Suppressor macrophage treated with lipopolysaccharide for 4 hours (primary cell): ENCODE results near the gene RASSF4.

Experiments used
- DNase-seq: peaks from one replicate; pipeline ENCODE4 v3.0.0-alpha.2; 2020

Gene RASSF4

DNA sequence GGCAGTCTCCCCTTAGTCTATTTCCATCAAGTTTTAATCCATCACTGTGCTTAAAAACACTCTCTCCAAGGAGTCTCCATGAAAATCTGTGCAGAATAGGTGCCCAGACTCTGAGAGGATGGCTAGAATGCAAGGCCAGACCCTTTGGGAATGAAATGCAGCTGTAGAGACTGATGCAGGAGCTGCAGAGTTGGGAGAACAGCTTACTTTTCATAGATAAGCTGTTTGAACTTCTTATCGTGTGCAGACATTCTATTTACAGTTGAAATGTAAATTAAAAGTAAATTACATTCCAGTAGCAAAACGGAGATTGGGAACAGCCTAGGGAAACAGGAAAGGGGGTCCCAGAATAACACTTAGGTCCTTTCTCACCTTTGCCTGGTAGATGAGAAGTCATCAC, 56.0 kb downstream of the RASSF4 start:
- DNase-seq: no peak

DNA sequence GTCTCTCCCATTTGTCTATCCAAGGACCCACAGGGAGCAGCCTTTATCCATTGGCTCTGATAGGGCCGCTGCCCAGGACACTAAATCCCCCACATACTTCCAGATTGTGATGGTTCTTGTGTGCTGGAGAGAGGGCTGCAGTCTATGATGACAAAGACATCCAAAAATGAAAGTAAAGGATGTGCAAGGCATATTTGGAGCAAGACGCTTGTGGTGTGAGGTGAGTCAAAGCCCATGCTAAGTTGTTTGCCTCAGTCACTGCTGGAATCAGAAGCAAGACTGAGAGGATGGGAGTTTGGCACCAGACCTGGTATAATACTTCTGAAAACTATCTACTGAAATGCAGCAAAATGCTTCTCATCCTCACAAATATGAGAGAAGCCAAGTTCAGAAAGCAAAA, 63.8 kb downstream of the RASSF4 start:
- no peak for DNase-seq

- no peak for DNase-seq
Measured at GRCh38 chr10:45034301-45034700, 74.7 kb downstream of the RASSF4 start.

DNA sequence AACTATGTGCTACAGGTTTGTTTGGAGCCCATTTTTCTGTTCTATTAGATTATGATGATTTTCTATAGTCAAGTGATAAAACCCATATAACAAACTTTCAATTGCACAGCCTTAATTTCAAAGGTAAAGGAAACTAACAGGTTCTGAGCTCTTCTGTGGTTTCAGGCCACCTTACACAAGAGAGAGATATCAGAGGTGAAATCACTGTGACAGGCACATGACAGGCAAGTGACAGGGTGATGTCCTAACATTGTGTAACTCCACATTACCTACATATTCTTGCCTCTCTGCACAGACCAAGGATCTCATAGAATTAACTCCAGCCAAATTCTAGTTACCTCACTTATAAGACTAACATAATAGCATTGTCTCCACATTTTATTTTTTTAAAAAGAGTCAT, 76.1 kb downstream of the RASSF4 start:
- DNase-seq: no peak

DNA sequence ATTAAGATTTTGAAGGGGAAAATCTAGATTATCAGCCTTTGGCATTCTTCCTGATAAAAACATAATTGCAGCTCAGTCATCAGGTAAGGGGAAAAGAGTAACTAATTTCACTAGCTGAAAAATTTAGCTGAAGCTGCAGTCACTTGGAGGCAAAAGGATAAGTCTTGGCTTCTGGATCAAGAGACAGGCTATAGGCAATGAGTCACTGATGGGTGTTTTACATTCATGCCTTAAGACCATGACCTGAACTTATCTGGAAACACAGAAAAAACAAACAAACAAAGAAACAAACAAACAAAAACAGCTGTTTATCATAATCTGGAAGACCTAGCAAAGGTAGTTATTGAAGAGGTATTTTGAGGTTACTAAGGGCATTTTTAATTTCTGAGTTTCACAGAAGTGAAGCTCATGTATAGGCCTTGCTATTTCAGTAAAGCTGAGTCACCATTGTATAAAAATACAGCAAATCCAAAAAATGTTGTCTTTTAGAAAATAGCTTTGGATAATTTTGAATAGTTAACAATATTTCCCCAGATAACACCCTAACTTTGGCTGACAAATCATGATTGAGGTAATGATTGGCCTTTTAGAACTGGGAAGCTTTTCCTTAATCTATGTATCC, 81.4 kb downstream of the RASSF4 start:
- DNase-seq: no peak

- no peak for DNase-seq
Measured at GRCh38 chr10:45044290-45044689, 84.7 kb downstream of the RASSF4 start.
